Stimulated activated CD8-positive, alpha-beta memory T cell treated with anti-CD3 and anti-CD28 coated beads, Interleukin-12 subunit alpha, Interleukin-12 subunit beta, amount 100 ng/mL, for 24 hours (primary cell): ENCODE results near the gene TMEM117.
"Not testable (repeated sequence)": the region's sequence is repeated elsewhere in the genome, so short reads cannot be mapped to it uniquely, and the experiment has no call there.

Experiments
- DNase-seq: peaks from one replicate; pipeline ENCODE4 v3.0.0-alpha.2; 2020; ENCODE audit errors: extremely low read depth

The TMEM117 gene

GRCh38 chr12:44296624-44297197 lies 460.8 kb downstream of the TMEM117 start:
- no peak for DNase-seq

GRCh38 chr12:44299524-44299923 lies 463.6 kb downstream of the TMEM117 start:
- DNase-seq, result no peak

- DNase-seq, result no peak
Measured at GRCh38 chr12:44307506-44308168, 471.8 kb downstream of the TMEM117 start.

- no peak for DNase-seq
Measured at GRCh38 chr12:44313188-44313587, 477.3 kb downstream of the TMEM117 start.

- no peak for DNase-seq
Measured at GRCh38 chr12:44314007-44314500, 478.2 kb downstream of the TMEM117 start.

GRCh38 chr12:44317651-44318126 lies 481.8 kb downstream of the TMEM117 start:
- no peak for DNase-seq

- DNase-seq, result no peak
Measured at GRCh38 chr12:44331269-44331668, 495.4 kb downstream of the TMEM117 start.

- DNase-seq, result no peak
Measured at GRCh38 chr12:44334347-44334746, 498.5 kb downstream of the TMEM117 start.

GRCh38 chr12:44335030-44335429 lies 499.1 kb downstream of the TMEM117 start:
- no peak for DNase-seq

GRCh38 chr12:44336577-44336976 lies 500.7 kb downstream of the TMEM117 start:
- no peak for DNase-seq

GRCh38 chr12:44342371-44342770 lies 506.5 kb downstream of the TMEM117 start:
- DNase-seq, result no peak

- no peak for DNase-seq
Measured at GRCh38 chr12:44347145-44347544, 511.3 kb downstream of the TMEM117 start.

GRCh38 chr12:44357494-44357893 lies 521.6 kb downstream of the TMEM117 start:
- DNase-seq, result no peak

- DNase-seq, result no peak
Measured at GRCh38 chr12:44358636-44359035, 522.8 kb downstream of the TMEM117 start.

- DNase-seq, result no peak
Measured at GRCh38 chr12:44362947-44363346, 527.1 kb downstream of the TMEM117 start.

- DNase-seq, result no peak
Measured at GRCh38 chr12:44367136-44367535, 531.3 kb downstream of the TMEM117 start.

- no peak for DNase-seq
Measured at GRCh38 chr12:44367916-44368315, 532.0 kb downstream of the TMEM117 start.

- no peak for DNase-seq
Measured at GRCh38 chr12:44369998-44370397, 534.1 kb downstream of the TMEM117 start.

- DNase-seq, result no peak
Measured at GRCh38 chr12:44370982-44371381, 535.1 kb downstream of the TMEM117 start.

- no peak for DNase-seq
Measured at GRCh38 chr12:44372259-44372658, 536.4 kb downstream of the TMEM117 start.

GRCh38 chr12:44375694-44376093 lies 539.8 kb downstream of the TMEM117 start:
- no peak for DNase-seq

- DNase-seq, result no peak
Measured at GRCh38 chr12:44377443-44378187, 541.7 kb downstream of the TMEM117 start.

- DNase-seq, result not testable (repeated sequence)
Measured at GRCh38 chr12:44379113-44379512, 543.2 kb downstream of the TMEM117 start.
